Measurements from ENCODE around the gene CCDC28B.
A peak's percentile ranks its signal among the peaks of the same experiment; 100 is the strongest.
"Not testable (repeated sequence)": the region's sequence is repeated elsewhere in the genome, so short reads cannot be mapped to it uniquely, and the experiment has no call there.

CCDC28B gene

DNA sequence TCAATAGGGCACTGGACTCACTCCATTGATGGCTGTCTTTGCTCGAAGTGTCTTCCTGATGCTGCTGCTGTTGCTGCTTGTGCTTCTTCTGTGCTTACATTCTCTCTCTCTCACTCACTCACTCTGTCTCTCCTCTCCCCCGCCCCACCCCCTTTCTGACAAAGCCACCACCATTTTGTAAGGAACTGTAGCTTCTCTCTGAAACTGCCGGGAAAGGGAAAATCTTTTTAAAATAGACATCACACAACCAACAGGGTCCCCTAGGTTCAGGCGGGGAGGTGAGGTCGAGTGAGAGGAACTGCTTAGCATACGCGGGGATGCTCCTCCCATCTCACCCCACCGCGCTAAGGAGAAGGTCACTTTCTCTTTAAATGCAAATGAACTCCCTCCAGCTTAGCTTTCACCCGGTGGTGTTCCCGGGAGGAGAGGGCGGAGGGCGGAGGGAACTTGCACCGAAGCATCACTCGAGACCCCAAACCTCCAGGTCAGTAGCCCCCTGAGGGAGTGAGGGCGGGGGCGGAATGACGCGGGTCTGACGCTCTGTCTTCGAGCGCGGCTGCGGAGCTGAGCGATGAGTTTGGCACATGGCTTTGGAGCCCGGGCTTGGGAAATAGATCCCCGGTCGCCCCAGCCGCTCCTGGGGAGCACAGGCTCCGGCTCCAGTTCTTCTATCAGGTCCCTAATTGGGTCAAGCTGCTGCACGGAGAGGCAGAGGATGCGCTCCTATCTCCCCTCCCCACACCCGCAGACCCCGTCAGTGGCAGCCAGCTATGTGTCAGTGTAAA, at the start of gene CCDC28B:
Gene CCDC28B (plus strand): TSS at position 370 of the 785 bp plus-strand sequence. CDS start 1,341 bp downstream, outside the sequence.
- Histone ChIP-seq H3K36me3 (ENCODE audit: control insufficient read depth, insufficient read depth, low read length) (peaks cover 32% of the 10 kb centered on the region), H3K9ac (ENCODE audit: low read length) (peak within 1 kb of the TSS; percentile 40), H3K4me3 (ENCODE audit: low read depth, low read length) (peak within 1 kb of the TSS; percentile 66), H3K4me1 (ENCODE audit: control insufficient read depth, insufficient read depth, low read length) (peaks cover 25% of the 10 kb centered on the region), H3K27ac (ENCODE audit: low read depth, low read length) (no peak within 1 kb of the TSS), H3K9me3 (ENCODE audit: control insufficient read depth, insufficient read depth, low read depth, low read length) (no peaks in the 10 kb centered on the region), H3K27me3 (ENCODE audit: control insufficient read depth, insufficient read depth, low read length) (peaks cover 8% of the 10 kb centered on the region; the same call in 1 of the 2 replicates)

DNA sequence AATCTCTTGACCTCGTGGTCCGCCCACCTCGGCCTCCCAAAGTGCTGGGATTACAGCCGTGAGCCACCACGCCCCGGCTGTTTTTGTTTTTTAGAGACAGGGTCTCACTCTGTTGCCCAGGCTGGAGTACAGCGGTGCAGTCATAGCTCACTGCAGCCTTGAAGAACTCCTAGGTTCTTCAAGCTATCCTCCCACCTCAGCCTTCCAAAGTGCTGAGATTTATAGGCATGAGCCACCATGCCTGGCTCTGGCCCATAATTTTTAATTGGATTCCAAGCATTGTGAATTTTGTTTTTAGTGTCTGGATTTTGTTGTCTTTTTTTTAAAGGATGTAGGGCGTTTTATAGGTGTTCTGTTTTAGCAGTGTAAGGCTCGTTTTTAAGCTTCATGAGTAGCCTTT, 49.5 kb upstream of the CCDC28B start:
- H3K27me3 ChIP-seq (ENCODE audit: control insufficient read depth, insufficient read depth, low read length): no peaks in the 10 kb centered on the region
- peaks cover 7% of the 10 kb centered on the region for H3K36me3 ChIP-seq (ENCODE audit: control insufficient read depth, insufficient read depth, low read length)
- no peak overlapping the region for H3K27ac ChIP-seq (ENCODE audit: low read depth, low read length)
- no peak overlapping the region for H3K4me3 ChIP-seq (ENCODE audit: low read depth, low read length)
- H3K9ac ChIP-seq (ENCODE audit: low read length): no peak overlapping the region
- no peaks in the 10 kb centered on the region for H3K9me3 ChIP-seq (ENCODE audit: control insufficient read depth, insufficient read depth, low read depth, low read length)
- no peaks in the 10 kb centered on the region for H3K4me1 ChIP-seq (ENCODE audit: control insufficient read depth, insufficient read depth, low read length)

DNA sequence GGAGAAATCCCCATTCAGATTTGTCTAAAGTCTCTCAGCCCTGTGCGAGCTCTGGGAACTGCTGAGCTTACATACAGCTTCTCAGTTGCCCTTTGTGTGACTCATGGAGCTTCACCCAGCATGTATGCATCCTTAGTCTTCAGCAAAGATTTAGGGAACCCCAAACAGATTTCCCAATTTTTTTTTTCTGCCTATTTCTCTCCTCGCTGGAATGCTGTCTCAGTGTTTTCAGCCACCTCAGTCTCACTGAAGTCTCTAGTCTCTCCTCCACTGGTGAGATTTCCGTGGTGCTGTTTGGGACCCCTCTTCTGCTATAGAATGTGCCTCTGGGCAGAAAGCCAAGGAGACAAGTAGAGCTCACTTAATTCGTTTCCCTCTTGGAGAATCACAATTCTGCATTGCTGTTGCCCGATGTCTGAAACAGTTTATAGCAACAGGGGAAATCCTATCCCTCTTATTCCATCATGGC, 49.0 kb upstream of the CCDC28B start:
- Histone ChIP-seq H3K27ac (ENCODE audit: low read depth, low read length) (no peak overlapping the region), H3K4me3 (ENCODE audit: low read depth, low read length) (no peak overlapping the region), H3K27me3 (ENCODE audit: control insufficient read depth, insufficient read depth, low read length) (no peaks in the 10 kb centered on the region), H3K9me3 (ENCODE audit: control insufficient read depth, insufficient read depth, low read depth, low read length) (no peaks in the 10 kb centered on the region), H3K9ac (ENCODE audit: low read length) (no peak overlapping the region), H3K4me1 (ENCODE audit: control insufficient read depth, insufficient read depth, low read length) (no peaks in the 10 kb centered on the region), H3K36me3 (ENCODE audit: control insufficient read depth, insufficient read depth, low read length) (peaks cover 12% of the 10 kb centered on the region)

- Histone ChIP-seq H3K4me3 (ENCODE audit: low read depth, low read length) (no peak overlapping the region), H3K36me3 (ENCODE audit: control insufficient read depth, insufficient read depth, low read length) (peaks cover 83% of the 10 kb centered on the region), H3K9ac (ENCODE audit: low read length) (no peak overlapping the region), H3K27ac (ENCODE audit: low read depth, low read length) (no peak overlapping the region), H3K9me3 (ENCODE audit: control insufficient read depth, insufficient read depth, low read depth, low read length) (no peaks in the 10 kb centered on the region), H3K27me3 (ENCODE audit: control insufficient read depth, insufficient read depth, low read length) (no peaks in the 10 kb centered on the region), H3K4me1 (ENCODE audit: control insufficient read depth, insufficient read depth, low read length) (no peaks in the 10 kb centered on the region)
Observed at GRCh38 chr1:32159189-32159588, 41.2 kb upstream of the CCDC28B start.

DNA sequence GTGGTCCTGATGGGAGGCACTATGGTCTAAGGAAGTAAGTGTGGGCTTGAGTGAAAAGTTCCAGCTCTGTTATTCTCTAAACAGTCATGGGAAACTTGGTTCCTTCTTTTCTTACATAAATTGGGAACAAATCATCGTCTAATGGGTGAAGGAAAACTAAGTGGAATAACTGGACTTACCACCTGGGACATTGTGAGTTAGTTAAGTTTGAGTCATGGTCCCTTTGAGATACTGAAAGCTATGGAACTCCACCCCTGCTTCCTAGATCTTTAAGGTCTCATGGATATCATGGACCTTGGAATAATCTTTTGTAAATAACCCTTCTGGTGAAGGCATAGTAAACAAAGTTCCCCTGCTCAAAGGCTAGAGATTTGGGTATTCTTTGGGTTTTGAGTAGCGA, 37.0 kb upstream of the CCDC28B start:
- H3K27ac ChIP-seq (ENCODE audit: low read depth, low read length): no peak overlapping the region
- H3K36me3 ChIP-seq (ENCODE audit: control insufficient read depth, insufficient read depth, low read length): peaks cover 81% of the 10 kb centered on the region

GRCh38 chr1:32165633-32166032, 34.8 kb upstream of the CCDC28B start:
- not testable (repeated sequence) for H3K27me3 ChIP-seq (ENCODE audit: control insufficient read depth, insufficient read depth, low read length); H3K4me3 ChIP-seq (ENCODE audit: low read depth, low read length); H3K9ac ChIP-seq (ENCODE audit: low read length); H3K4me1 ChIP-seq (ENCODE audit: control insufficient read depth, insufficient read depth, low read length); H3K9me3 ChIP-seq (ENCODE audit: control insufficient read depth, insufficient read depth, low read depth, low read length); H3K27ac ChIP-seq (ENCODE audit: low read depth, low read length)
- peaks cover 80% of the 10 kb centered on the region for H3K36me3 ChIP-seq (ENCODE audit: control insufficient read depth, insufficient read depth, low read length)

More for the DNA sequence above, 37.0 kb upstream of the CCDC28B start:
- H3K4me1 ChIP-seq (ENCODE audit: control insufficient read depth, insufficient read depth, low read length): no peaks in the 10 kb centered on the region
- no peak overlapping the region for H3K4me3 ChIP-seq (ENCODE audit: low read depth, low read length)
- H3K9ac ChIP-seq (ENCODE audit: low read length): no peak overlapping the region
- no peaks in the 10 kb centered on the region for H3K27me3 ChIP-seq (ENCODE audit: control insufficient read depth, insufficient read depth, low read length)
- H3K9me3 ChIP-seq (ENCODE audit: control insufficient read depth, insufficient read depth, low read depth, low read length): no peaks in the 10 kb centered on the region

GRCh38 chr1:32170991-32171390, 29.4 kb upstream of the CCDC28B start:
- Histone ChIP-seq H3K9ac (ENCODE audit: low read length) (no peak overlapping the region), H3K36me3 (ENCODE audit: control insufficient read depth, insufficient read depth, low read length) (peaks cover 78% of the 10 kb centered on the region), H3K9me3 (ENCODE audit: control insufficient read depth, insufficient read depth, low read depth, low read length) (no peaks in the 10 kb centered on the region), H3K27ac (ENCODE audit: low read depth, low read length) (no peak overlapping the region), H3K4me1 (ENCODE audit: control insufficient read depth, insufficient read depth, low read length) (no peaks in the 10 kb centered on the region), H3K27me3 (ENCODE audit: control insufficient read depth, insufficient read depth, low read length) (no peaks in the 10 kb centered on the region), H3K4me3 (ENCODE audit: low read depth, low read length) (no peak overlapping the region)

DNA sequence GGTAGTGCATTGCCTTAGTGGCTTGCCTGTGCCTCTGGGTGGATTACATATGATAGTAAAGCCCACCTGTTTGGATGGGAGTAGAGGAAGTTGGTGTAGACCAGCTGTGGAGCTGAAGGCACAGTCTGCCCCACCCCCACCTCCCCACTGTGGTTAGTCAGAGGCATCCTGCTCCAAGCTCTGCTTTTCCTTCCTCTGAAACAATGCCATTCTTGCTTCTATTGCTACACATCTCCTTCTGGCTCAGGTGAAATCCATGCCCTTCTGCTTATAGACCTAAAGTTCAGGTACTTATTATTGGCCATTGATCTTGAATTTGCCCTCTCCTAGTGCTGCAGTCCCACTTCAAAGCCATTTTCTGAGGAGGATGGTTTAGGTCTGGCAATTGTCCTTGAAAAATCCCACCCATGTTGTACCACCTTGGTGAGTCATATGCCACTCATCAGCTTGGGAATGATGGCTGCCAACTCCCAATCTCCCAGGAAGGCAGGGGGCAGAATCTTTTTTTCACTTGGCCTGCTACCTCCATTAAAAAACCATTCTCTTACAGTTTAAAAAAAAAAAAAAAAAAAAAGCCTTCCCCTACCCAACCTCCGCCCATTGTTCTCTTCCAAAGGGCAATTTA, 27.7 kb upstream of the CCDC28B start:
- no peak overlapping the region for H3K27ac ChIP-seq (ENCODE audit: low read depth, low read length)
- no peak overlapping the region for H3K4me3 ChIP-seq (ENCODE audit: low read depth, low read length)

GRCh38 chr1:32178380-32179192, 21.8 kb upstream of the CCDC28B start:
- H3K4me1 ChIP-seq (ENCODE audit: control insufficient read depth, insufficient read depth, low read length): peaks cover 27% of the 10 kb centered on the region
- H3K27me3 ChIP-seq (ENCODE audit: control insufficient read depth, insufficient read depth, low read length): no peaks in the 10 kb centered on the region
- peaks cover 37% of the 10 kb centered on the region for H3K36me3 ChIP-seq (ENCODE audit: control insufficient read depth, insufficient read depth, low read length)
- peak overlapping the region; percentile 94; the same call in 1 of the 2 replicates for H3K27ac ChIP-seq (ENCODE audit: low read depth, low read length)
- peak overlapping the region; percentile 93 for H3K9ac ChIP-seq (ENCODE audit: low read length)
- no peaks in the 10 kb centered on the region for H3K9me3 ChIP-seq (ENCODE audit: control insufficient read depth, insufficient read depth, low read depth, low read length)
- H3K4me3 ChIP-seq (ENCODE audit: low read depth, low read length): peak overlapping the region; percentile 78

More for the DNA sequence above, 27.7 kb upstream of the CCDC28B start:
- H3K36me3 ChIP-seq (ENCODE audit: control insufficient read depth, insufficient read depth, low read length): peaks cover 66% of the 10 kb centered on the region
- H3K9me3 ChIP-seq (ENCODE audit: control insufficient read depth, insufficient read depth, low read depth, low read length): no peaks in the 10 kb centered on the region
- peaks cover under 1% of the 10 kb centered on the region; the same call in 1 of the 2 replicates for H3K4me1 ChIP-seq (ENCODE audit: control insufficient read depth, insufficient read depth, low read length)
- no peak overlapping the region for H3K9ac ChIP-seq (ENCODE audit: low read length)
- no peaks in the 10 kb centered on the region for H3K27me3 ChIP-seq (ENCODE audit: control insufficient read depth, insufficient read depth, low read length)

GRCh38 chr1:32179193-32179442, 21.3 kb upstream of the CCDC28B start:
- Histone ChIP-seq H3K36me3 (ENCODE audit: control insufficient read depth, insufficient read depth, low read length) (peaks cover 37% of the 10 kb centered on the region), H3K9ac (ENCODE audit: low read length) (peak overlapping the region; percentile 93), H3K4me1 (ENCODE audit: control insufficient read depth, insufficient read depth, low read length) (peaks cover 27% of the 10 kb centered on the region), H3K27me3 (ENCODE audit: control insufficient read depth, insufficient read depth, low read length) (no peaks in the 10 kb centered on the region), H3K9me3 (ENCODE audit: control insufficient read depth, insufficient read depth, low read depth, low read length) (no peaks in the 10 kb centered on the region), H3K27ac (ENCODE audit: low read depth, low read length) (peak overlapping the region; percentile 94; the same call in 1 of the 2 replicates), H3K4me3 (ENCODE audit: low read depth, low read length) (peak overlapping the region; percentile 78)

Measured in HUES6 (cell line).